Urinary bladder (tissue), 4 donors: ENCODE measurements around the gene SEC22A. TPM values are rescaled to one million over a fixed set of nuclear protein-coding genes. Genes with fewer than 3 reads are reported as not detected.

ENCODE experiments used
- DNase-seq: peaks from one replicate; pipeline ENCODE4 v3.0.0-alpha.2; 2015; ENCODE audit errors: extremely low spot score
- H3K27ac ChIP-seq: one replicate; pipeline ENCODE4 v1.5.1; 2013; ENCODE audit warnings: low read depth, mild to moderate bottlenecking, moderate library complexity
- H3K36me3 ChIP-seq: one replicate; pipeline ENCODE4 v1.6.1; 2013; ENCODE audit warnings: mild to moderate bottlenecking, moderate library complexity; ENCODE audit not compliant: insufficient read depth
- H3K4me1 ChIP-seq: one replicate; pipeline ENCODE4 v1.6.1; 2013; ENCODE audit warnings: mild to moderate bottlenecking, moderate library complexity; ENCODE audit not compliant: insufficient read depth
- H3K4me3 ChIP-seq: one replicate; pipeline ENCODE4 v1.5.1; 2013; ENCODE audit warnings: low read depth, low read length
- WGBS: extraction: QIAGEN DNeasy Blood & Tissue Kit; methylation state at CpG from one replicate; pipeline ENCODE4 v1.1.7; 2013; 5-methylcytosine and 5-hydroxymethylcytosine counted together
- polyA plus RNA-seq: library from polyadenylated mRNA; stranded (reverse); fragments of 200-250 nt; gene quantifications from one replicate; pipeline ENCODE4 v1.2.3, GENCODE V29; 2013
- total RNA-seq: library from RNA; depleted of rRNA; stranded (reverse); fragments of >200 nt; gene quantifications from one replicate; pipeline ENCODE4 v1.2.3, GENCODE V29; 2014
- donor health status: healthy with polysubstance abuse.
- donor health status: healthy.

Gene SEC22A
- total and polyA plus RNA-seq, 2 donors: 13.9 to 65.4 TPM

- Histone ChIP-seq H3K36me3 (no peaks in the 10 kb centered on the region), H3K4me3 (no peak overlapping the region), H3K27ac (no peak overlapping the region), H3K4me1 (no peaks in the 10 kb centered on the region)
- DNase-seq: no peak
- whole genome bisulfite sequencing: 71% methylated on average over 2 of the region's 2 CpGs
Observed at GRCh38 chr3:123262226-123262625, 60.5 kb downstream of the SEC22A start.

GRCh38 chr3:123262868-123263267 is 61.1 kb downstream of the SEC22A start:
- H3K4me3 ChIP-seq: no peak overlapping the region
- 84% methylated on average over 5 of the region's 5 CpGs for WGBS

GRCh38 chr3:123263941-123264340 is 62.2 kb downstream of the SEC22A start:
- Histone ChIP-seq H3K27ac (no peak overlapping the region), H3K4me1 (no peaks in the 10 kb centered on the region), H3K4me3 (no peak overlapping the region), H3K36me3 (no peaks in the 10 kb centered on the region)
- no peak for DNase-seq
- WGBS: 90% methylated on average over 2 of the region's 2 CpGs

More at GRCh38 chr3:123262868-123263267, 61.1 kb downstream of the SEC22A start:
- Histone ChIP-seq H3K27ac (no peak overlapping the region), H3K36me3 (no peaks in the 10 kb centered on the region), H3K4me1 (no peaks in the 10 kb centered on the region)
- no peak for DNase-seq

- H3K4me1 ChIP-seq: no peaks in the 10 kb centered on the region
- H3K27ac ChIP-seq: no peak overlapping the region
- 69% methylated on average over 2 of the region's 2 CpGs for WGBS
- no peak for DNase-seq
- no peaks in the 10 kb centered on the region for H3K36me3 ChIP-seq
- no peak overlapping the region for H3K4me3 ChIP-seq
Observed at GRCh38 chr3:123267821-123268220, 66.1 kb downstream of the SEC22A start.

- no peak for DNase-seq
- Histone ChIP-seq H3K4me1 (no peaks in the 10 kb centered on the region), H3K4me3 (no peak overlapping the region), H3K36me3 (no peaks in the 10 kb centered on the region), H3K27ac (no peak overlapping the region)
- 93% methylated on average over 2 of the region's 2 CpGs for WGBS
Observed at GRCh38 chr3:123270818-123271217, 69.1 kb downstream of the SEC22A start.

- WGBS: 64% methylated on average over 5 of the region's 5 CpGs
- H3K36me3 ChIP-seq: no peaks in the 10 kb centered on the region
Observed at GRCh38 chr3:123271466-123272159, 69.9 kb downstream of the SEC22A start.

GRCh38 chr3:123272547-123272946 is 70.8 kb downstream of the SEC22A start:
- Histone ChIP-seq H3K4me3 (no peak overlapping the region), H3K36me3 (no peaks in the 10 kb centered on the region), H3K4me1 (no peaks in the 10 kb centered on the region), H3K27ac (no peak overlapping the region)
- WGBS: 97% methylated on average over 2 of the region's 2 CpGs
- DNase-seq: no peak

More at GRCh38 chr3:123271466-123272159, 69.9 kb downstream of the SEC22A start:
- no peak overlapping the region for H3K4me3 ChIP-seq
- no peak overlapping the region for H3K27ac ChIP-seq
- H3K4me1 ChIP-seq: no peaks in the 10 kb centered on the region
- DNase-seq: no peak

GRCh38 chr3:123275691-123276090 is 73.9 kb downstream of the SEC22A start:
- 66% methylated on average over 3 of the region's 3 CpGs for WGBS
- no peaks in the 10 kb centered on the region for H3K4me1 ChIP-seq
- H3K27ac ChIP-seq: no peak overlapping the region
- no peak for DNase-seq
- H3K36me3 ChIP-seq: no peaks in the 10 kb centered on the region
- no peak overlapping the region for H3K4me3 ChIP-seq

GRCh38 chr3:123276346-123277006 is 74.7 kb downstream of the SEC22A start:
- no peaks in the 10 kb centered on the region for H3K4me1 ChIP-seq
- 76% methylated on average over 10 of the region's 10 CpGs for WGBS
- H3K4me3 ChIP-seq: no peak overlapping the region
- DNase-seq: no peak
- H3K27ac ChIP-seq: no peak overlapping the region
- H3K36me3 ChIP-seq: no peaks in the 10 kb centered on the region

GRCh38 chr3:123277106-123277505 is 75.4 kb downstream of the SEC22A start:
- WGBS: 62% methylated on average over 6 of the region's 6 CpGs
- DNase-seq: no peak

GRCh38 chr3:123278446-123278845 is 76.7 kb downstream of the SEC22A start:
- Histone ChIP-seq H3K36me3 (no peaks in the 10 kb centered on the region), H3K4me3 (no peak overlapping the region), H3K4me1 (no peaks in the 10 kb centered on the region), H3K27ac (no peak overlapping the region)
- DNase-seq: no peak
- WGBS: 81% methylated on average over 5 of the region's 5 CpGs

More at GRCh38 chr3:123277106-123277505, 75.4 kb downstream of the SEC22A start:
- Histone ChIP-seq H3K36me3 (no peaks in the 10 kb centered on the region), H3K27ac (no peak overlapping the region), H3K4me1 (no peaks in the 10 kb centered on the region), H3K4me3 (no peak overlapping the region)

GRCh38 chr3:123279121-123279520 is 77.4 kb downstream of the SEC22A start:
- no peak overlapping the region for H3K4me3 ChIP-seq
- no peaks in the 10 kb centered on the region for H3K4me1 ChIP-seq
- no peak for DNase-seq
- no peaks in the 10 kb centered on the region for H3K36me3 ChIP-seq
- 64% methylated on average over 7 of the region's 7 CpGs for WGBS
- H3K27ac ChIP-seq: no peak overlapping the region

GRCh38 chr3:123281406-123281805 is 79.7 kb downstream of the SEC22A start:
- no peak overlapping the region for H3K4me3 ChIP-seq
- WGBS: 85% methylated on average over 3 of the region's 3 CpGs
- no peak overlapping the region for H3K27ac ChIP-seq
- no peaks in the 10 kb centered on the region for H3K4me1 ChIP-seq
- no peaks in the 10 kb centered on the region for H3K36me3 ChIP-seq
- no peak for DNase-seq

- 90% methylated on average over 2 of the region's 2 CpGs for WGBS
- Histone ChIP-seq H3K27ac (no peak overlapping the region), H3K4me3 (no peak overlapping the region), H3K36me3 (no peaks in the 10 kb centered on the region), H3K4me1 (no peaks in the 10 kb centered on the region)
- DNase-seq: no peak
Observed at GRCh38 chr3:123281929-123282328, 80.2 kb downstream of the SEC22A start.
